Measurements from ENCODE around the gene DDX47.

The DDX47 gene

GRCh38 chr12:12813120-12814101 is at the start of gene DDX47:
Gene DDX47 (plus strand): TSS chr12:12813346. CDS start chr12:12813368, 22 bp downstream.
- TF ChIP-seq CTCF (IDR thresholded peaks at IDR 0.05): peak; percentile 83
- Histone ChIP-seq H3K4me3 (peak within 1 kb of the TSS; percentile 83), H3K27ac (peak within 1 kb of the TSS; percentile 59 to 71)
- peak; percentile 93 for DNase-seq (ENCODE audit: low spot score)

- no peak for TF ChIP-seq CTCF (IDR thresholded peaks at IDR 0.05)
- Histone ChIP-seq H3K4me3 (no peak overlapping the region), H3K27ac (no peak overlapping the region)
- DNase-seq (ENCODE audit: low spot score): no peak
Measured at GRCh38 chr12:12764824-12765223, 48.3 kb upstream of the DDX47 start.

GRCh38 chr12:12770262-12770661 is 42.9 kb upstream of the DDX47 start:
- H3K27ac ChIP-seq: no peak overlapping the region
- no peak for TF ChIP-seq CTCF (IDR thresholded peaks at IDR 0.05)

GRCh38 chr12:12774791-12775190 is 38.4 kb upstream of the DDX47 start:
- H3K4me3 ChIP-seq: no peak overlapping the region
- no peak for TF ChIP-seq CTCF (IDR thresholded peaks at IDR 0.05)
- no peak for DNase-seq (ENCODE audit: low spot score)
- no peak overlapping the region for H3K27ac ChIP-seq

More at GRCh38 chr12:12770262-12770661, 42.9 kb upstream of the DDX47 start:
- no peak for DNase-seq (ENCODE audit: low spot score)
- H3K4me3 ChIP-seq: no peak overlapping the region

GRCh38 chr12:12776261-12776660 is 36.9 kb upstream of the DDX47 start:
- Histone ChIP-seq H3K27ac (no peak overlapping the region), H3K4me3 (no peak overlapping the region)
- no peak for TF ChIP-seq CTCF (IDR thresholded peaks at IDR 0.05)
- DNase-seq (ENCODE audit: low spot score): no peak

GRCh38 chr12:12777092-12777491 is 36.1 kb upstream of the DDX47 start:
- TF ChIP-seq CTCF (IDR thresholded peaks at IDR 0.05): no peak
- no peak for DNase-seq (ENCODE audit: low spot score)
- no peak overlapping the region for H3K4me3 ChIP-seq
- H3K27ac ChIP-seq: no peak overlapping the region

GRCh38 chr12:12779007-12779406 is 34.1 kb upstream of the DDX47 start:
- H3K27ac ChIP-seq: no peak overlapping the region
- no peak overlapping the region for H3K4me3 ChIP-seq
- DNase-seq (ENCODE audit: low spot score): no peak
- no peak for TF ChIP-seq CTCF (IDR thresholded peaks at IDR 0.05)
